Measurements from ENCODE around the gene CTDSPL.
A peak's percentile ranks its signal among the peaks of the same experiment; 100 is the strongest.
"Not testable (repeated sequence)": the region's sequence is repeated elsewhere in the genome, so short reads cannot be mapped to it uniquely, and the experiment has no call there.

Gene CTDSPL

DNA sequence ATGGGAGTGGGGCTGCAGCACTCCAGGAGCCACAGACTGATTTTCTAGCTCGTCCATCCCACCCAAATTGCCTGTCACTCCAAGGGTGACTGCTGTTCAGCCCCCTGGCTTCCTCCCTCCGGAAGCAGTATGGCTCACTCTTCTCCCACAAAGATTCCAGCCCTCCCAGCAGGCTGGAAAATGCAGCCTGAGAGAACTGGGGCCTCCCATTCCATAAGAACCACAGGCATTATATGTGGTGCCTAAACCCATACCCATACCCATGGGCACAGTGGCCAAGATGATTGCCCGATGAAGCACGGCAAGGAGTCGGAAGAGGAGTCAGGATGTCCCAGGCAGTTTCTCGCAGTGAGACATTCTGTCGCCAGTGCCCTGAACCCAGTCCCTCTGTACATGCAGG lies 122.9 kb downstream of the CTDSPL start:
- H3K4me3 ChIP-seq (ENCODE audit: low read depth, low read length): no peak overlapping the region
- TF ChIP-seq, protein P1, sequence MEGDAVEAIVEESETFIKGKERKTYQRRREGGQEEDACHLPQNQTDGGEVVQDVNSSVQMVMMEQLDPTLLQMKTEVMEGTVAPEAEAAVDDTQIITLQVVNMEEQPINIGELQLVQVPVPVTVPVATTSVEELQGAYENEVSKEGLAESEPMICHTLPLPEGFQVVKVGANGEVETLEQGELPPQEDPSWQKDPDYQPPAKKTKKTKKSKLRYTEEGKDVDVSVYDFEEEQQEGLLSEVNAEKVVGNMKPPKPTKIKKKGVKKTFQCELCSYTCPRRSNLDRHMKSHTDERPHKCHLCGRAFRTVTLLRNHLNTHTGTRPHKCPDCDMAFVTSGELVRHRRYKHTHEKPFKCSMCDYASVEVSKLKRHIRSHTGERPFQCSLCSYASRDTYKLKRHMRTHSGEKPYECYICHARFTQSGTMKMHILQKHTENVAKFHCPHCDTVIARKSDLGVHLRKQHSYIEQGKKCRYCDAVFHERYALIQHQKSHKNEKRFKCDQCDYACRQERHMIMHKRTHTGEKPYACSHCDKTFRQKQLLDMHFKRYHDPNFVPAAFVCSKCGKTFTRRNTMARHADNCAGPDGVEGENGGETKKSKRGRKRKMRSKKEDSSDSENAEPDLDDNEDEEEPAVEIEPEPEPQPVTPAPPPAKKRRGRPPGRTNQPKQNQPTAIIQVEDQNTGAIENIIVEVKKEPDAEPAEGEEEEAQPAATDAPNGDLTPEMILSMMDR (conservative IDR thresholded peaks at IDR 0.05; ENCODE audit: low read depth, low read length): no peak
- no peak for DNase-seq (ENCODE audit: low read depth)

- H3K4me3 ChIP-seq (ENCODE audit: low read depth, low read length): no peak overlapping the region
- DNase-seq (ENCODE audit: low read depth): no peak
- TF ChIP-seq, protein P1 (conservative IDR thresholded peaks at IDR 0.05; ENCODE audit: low read depth, low read length): peak; percentile 25
These were observed 124.1 kb downstream of the CTDSPL start for GRCh38 chr3:37985637-37986320.

DNA sequence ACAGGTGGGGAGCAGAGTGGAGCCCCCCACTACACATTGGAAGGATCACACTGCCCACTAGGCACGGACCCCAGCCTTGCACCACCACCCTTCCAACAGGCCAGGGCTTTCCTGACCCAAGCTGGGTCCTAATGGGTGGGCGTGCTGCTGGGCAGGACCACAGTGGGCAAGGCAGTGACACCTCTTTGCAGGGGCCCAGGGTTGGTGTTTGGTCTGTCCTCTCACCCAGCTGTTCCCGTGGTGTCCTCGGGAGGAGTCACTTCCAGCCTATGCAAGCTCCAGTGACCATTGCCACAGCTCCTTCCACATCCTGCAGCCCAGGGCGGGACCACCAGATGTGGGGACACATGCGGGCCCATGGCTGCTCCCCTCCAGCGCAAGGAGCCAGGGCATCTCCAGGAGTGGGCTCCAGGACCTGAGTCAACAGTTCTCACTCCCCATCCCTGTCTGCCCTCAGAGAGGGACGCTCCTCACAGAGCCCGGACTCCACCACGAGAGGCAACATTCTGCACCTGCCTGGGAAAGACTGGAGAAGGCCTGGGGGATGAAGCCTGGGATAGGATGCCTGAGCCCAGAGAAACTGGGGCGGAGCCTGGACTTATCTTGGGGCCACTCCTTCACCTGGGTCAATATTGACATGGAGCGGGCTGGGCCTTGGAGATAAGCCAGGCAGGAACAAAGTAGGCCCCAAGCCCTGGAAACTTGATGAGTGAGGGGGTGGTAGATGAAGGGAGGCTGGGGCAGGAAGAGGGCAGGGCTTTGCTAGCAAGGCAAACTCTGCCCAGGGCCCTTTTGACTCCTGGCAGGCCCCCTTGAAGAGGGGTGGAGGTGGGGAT lies 125.0 kb downstream of the CTDSPL start:
- H3K4me3 ChIP-seq (ENCODE audit: low read depth, low read length): no peak overlapping the region
- DNase-seq (ENCODE audit: low read depth): no peak
- TF ChIP-seq, protein P1 (conservative IDR thresholded peaks at IDR 0.05; ENCODE audit: low read depth, low read length): no peak

GRCh38 chr3:37987315-37987697 lies 125.6 kb downstream of the CTDSPL start:
- TF ChIP-seq, protein P1 (conservative IDR thresholded peaks at IDR 0.05; ENCODE audit: low read depth, low read length): no peak
- DNase-seq (ENCODE audit: low read depth): no peak
- no peak overlapping the region for H3K4me3 ChIP-seq (ENCODE audit: low read depth, low read length)

DNA sequence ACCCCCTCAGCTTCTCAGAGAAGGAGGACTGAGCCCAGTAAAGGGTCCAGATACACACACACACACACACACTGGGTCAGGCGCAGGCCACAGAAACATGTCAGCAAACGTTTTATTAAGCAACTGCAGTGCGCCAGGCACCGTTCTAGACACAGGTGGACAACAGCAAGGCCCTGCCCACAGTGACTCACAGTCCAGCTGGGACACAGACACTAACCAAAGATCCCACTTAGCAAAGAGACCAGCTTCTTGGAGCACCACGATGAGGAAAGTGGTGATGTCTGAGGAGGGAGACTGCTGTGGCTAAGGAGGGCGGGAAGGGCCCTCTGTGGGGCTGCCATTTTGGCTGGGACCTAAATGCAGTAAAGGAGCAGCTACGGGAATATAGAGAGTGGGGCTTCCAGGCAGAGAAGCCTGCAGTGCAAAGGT lies 126.1 kb downstream of the CTDSPL start:
- no peak overlapping the region for H3K4me3 ChIP-seq (ENCODE audit: low read depth, low read length)
- TF ChIP-seq, protein P1 (conservative IDR thresholded peaks at IDR 0.05; ENCODE audit: low read depth, low read length): no peak
- DNase-seq (ENCODE audit: low read depth): peak; percentile 26

DNA sequence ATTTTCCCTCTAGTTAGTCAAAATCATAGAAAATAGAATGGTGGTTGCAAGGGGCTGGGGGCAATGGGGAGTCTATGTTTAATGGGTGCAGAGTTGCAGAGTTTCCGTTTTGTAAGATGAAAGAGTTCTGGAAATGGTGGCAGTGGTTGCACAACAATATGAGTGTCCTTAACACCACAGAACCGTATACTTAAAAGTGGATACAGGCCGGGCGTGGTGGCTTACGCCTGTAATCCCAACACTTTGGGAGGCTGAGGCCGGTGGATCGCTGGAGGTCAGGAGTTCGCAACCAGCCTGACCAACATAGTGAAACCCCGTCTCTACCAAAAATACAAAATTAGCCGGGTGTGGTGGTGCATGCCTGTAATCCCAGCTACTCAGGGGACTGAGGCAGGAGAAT lies 126.7 kb downstream of the CTDSPL start:
- H3K4me3 ChIP-seq (ENCODE audit: low read depth, low read length); DNase-seq (ENCODE audit: low read depth): not testable (repeated sequence)

DNA sequence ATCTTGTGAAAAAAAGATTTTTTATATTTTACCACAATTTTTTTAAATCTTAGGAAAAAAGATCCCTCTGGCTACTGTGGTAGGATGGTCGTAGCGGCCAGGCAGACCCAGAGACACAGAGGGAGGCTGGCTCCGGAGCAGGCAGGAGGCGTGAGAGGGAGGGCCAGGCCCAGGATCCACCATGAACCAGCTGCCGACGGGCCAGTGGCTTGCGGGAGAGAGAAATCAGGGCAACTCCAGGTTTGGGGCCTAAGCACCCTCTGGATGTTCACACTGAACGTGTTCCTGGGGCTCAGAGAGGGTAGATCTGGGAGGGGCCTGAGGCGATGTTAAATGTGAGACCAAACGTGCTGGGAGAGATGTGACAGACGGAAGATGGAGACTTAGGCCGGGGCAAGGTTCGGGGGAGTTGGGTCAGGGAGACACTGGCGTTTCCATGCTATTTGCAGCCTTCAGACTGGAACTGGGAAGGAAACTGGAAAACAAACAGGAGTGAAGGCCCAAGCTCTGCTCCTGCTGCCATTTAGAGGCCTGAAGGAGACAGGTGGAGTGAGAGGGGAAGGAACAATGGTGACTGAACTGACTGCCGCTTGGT lies 127.3 kb downstream of the CTDSPL start:
- DNase-seq (ENCODE audit: low read depth): no peak

More for the DNA sequence above, 127.3 kb downstream of the CTDSPL start:
- TF ChIP-seq, protein P1 (conservative IDR thresholded peaks at IDR 0.05; ENCODE audit: low read depth, low read length): no peak
- H3K4me3 ChIP-seq (ENCODE audit: low read depth, low read length): no peak overlapping the region

Data from choroid plexus epithelial cell (primary cell).